ENCODE data around the gene DUOXA1.

DUOXA1 gene

DNA sequence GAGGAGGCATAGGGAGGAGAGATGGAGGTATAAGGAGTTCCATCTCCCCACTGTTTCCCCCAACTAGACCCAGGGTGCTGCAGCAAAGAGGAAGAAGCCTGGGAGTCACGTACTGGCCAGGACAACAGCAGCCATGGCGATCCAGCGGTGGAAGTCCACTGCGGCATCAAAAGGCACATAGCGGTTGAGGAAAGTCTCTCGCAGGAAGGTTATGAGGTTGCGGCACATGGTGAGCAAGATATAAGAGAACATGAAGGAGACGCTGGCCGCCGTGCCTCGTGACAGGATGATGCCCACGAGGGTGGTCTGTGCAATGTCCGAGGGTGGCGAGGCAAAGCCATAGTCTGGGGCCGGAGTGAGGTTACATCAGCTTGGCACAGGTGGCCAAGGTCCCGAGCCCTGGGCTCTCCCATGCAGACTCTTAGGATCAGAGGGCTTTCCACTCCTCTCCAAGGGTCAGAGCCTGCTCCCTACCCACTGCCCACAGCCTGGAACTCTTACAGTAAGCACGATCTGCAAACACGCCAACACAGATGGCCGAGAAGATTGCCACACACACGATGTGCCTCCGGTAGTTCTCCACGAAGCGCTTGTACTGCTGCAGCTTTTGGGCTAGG, 30.0 kb downstream of the DUOXA1 start:
- Histone ChIP-seq H2BK5ac (ENCODE audit: low read depth, low read length, poor library complexity, severe bottlenecking) (no peak overlapping the region), H3K9me3 (ENCODE audit: control insufficient read depth, low read length) (no peaks in the 10 kb centered on the region), H3K14ac (ENCODE audit: low read length in 2 of 2) (no peak overlapping the region), H4K91ac (ENCODE audit: low read length) (no peak overlapping the region), H3K4me1 (ENCODE audit: control insufficient read depth, insufficient read depth, low read depth, low read length) (no peaks in the 10 kb centered on the region), H3K18ac (ENCODE audit: low read depth in 1 of 2, low read length in 2 of 2) (no peak overlapping the region), H2BK12ac (ENCODE audit: low read length in 2 of 2) (no peak overlapping the region), H3K4ac (ENCODE audit: low read depth in 1 of 2, low read length in 2 of 2) (no peak overlapping the region), H2AFZ (ENCODE audit: low read depth, low read length) (no peak overlapping the region), H4K8ac (ENCODE audit: low read length) (no peak overlapping the region), H3K36me3 (ENCODE audit: control insufficient read depth in 1 of 2, insufficient read depth in 2 of 2, low read depth in 1 of 2, low read length in 2 of 2) (no peaks in the 10 kb centered on the region), H3K27ac (ENCODE audit: low read length, poor library complexity, severe bottlenecking) (no peak overlapping the region), H2BK120ac (ENCODE audit: low read depth, low read length) (no peak overlapping the region), H3K4me3 (ENCODE audit: insufficient read depth in 1 of 2, low read depth in 1 of 2, low read length in 2 of 2) (no peak overlapping the region), H2BK15ac (ENCODE audit: low read depth, poor library complexity, severe bottlenecking) (no peak overlapping the region), H3K27me3 (ENCODE audit: control insufficient read depth in 1 of 2, insufficient read depth in 1 of 2, low read length in 2 of 2) (peaks cover 64 to 66% of the 10 kb centered on the region in 2 experiments), H3K4me2 (ENCODE audit: low read length, poor library complexity, severe bottlenecking) (no peak overlapping the region), H3K9ac (ENCODE audit: low read length) (no peak overlapping the region), H3K23ac (ENCODE audit: low read length in 2 of 2) (no peak overlapping the region), H3K79me1 (replicated peaks; ENCODE audit: low read length, poor library complexity, severe bottlenecking) (no peaks in the 10 kb centered on the region), H2AK5ac (ENCODE audit: low read length, severe bottlenecking) (no peak overlapping the region)
- DNase-seq: no peak
- WGBS: 88% methylated on average over 23 of the region's 23 CpGs

- H3K23ac ChIP-seq (ENCODE audit: low read length in 2 of 2): no peak overlapping the region
- H3K4me2 ChIP-seq (ENCODE audit: low read length, poor library complexity, severe bottlenecking): no peak overlapping the region
- H3K18ac ChIP-seq (ENCODE audit: low read depth in 1 of 2, low read length in 2 of 2): no peak overlapping the region
- H2AFZ ChIP-seq (ENCODE audit: low read depth, low read length): no peak overlapping the region
- H3K36me3 ChIP-seq (ENCODE audit: control insufficient read depth in 1 of 2, insufficient read depth in 2 of 2, low read depth in 1 of 2, low read length in 2 of 2): no peaks in the 10 kb centered on the region
- no peak overlapping the region for H2BK120ac ChIP-seq (ENCODE audit: low read depth, low read length)
- no peaks in the 10 kb centered on the region for H3K4me1 ChIP-seq (ENCODE audit: control insufficient read depth, insufficient read depth, low read depth, low read length)
- no peak overlapping the region for H2BK5ac ChIP-seq (ENCODE audit: low read depth, low read length, poor library complexity, severe bottlenecking)
- no peak overlapping the region for H2AK5ac ChIP-seq (ENCODE audit: low read length, severe bottlenecking)
- H3K14ac ChIP-seq (ENCODE audit: low read length in 2 of 2): no peak overlapping the region
- peaks cover 70 to 79% of the 10 kb centered on the region in 2 experiments for H3K27me3 ChIP-seq (ENCODE audit: control insufficient read depth in 1 of 2, insufficient read depth in 1 of 2, low read length in 2 of 2)
- H4K8ac ChIP-seq (ENCODE audit: low read length): no peak overlapping the region
- no peak for DNase-seq
- no peak overlapping the region for H4K91ac ChIP-seq (ENCODE audit: low read length)
- no peaks in the 10 kb centered on the region for H3K9me3 ChIP-seq (ENCODE audit: control insufficient read depth, low read length)
- H2BK15ac ChIP-seq (ENCODE audit: low read depth, poor library complexity, severe bottlenecking): no peak overlapping the region
- no peak overlapping the region for H3K9ac ChIP-seq (ENCODE audit: low read length)
- no peak overlapping the region for H3K27ac ChIP-seq (ENCODE audit: low read length, poor library complexity, severe bottlenecking)
- H2BK12ac ChIP-seq (ENCODE audit: low read length in 2 of 2): no peak overlapping the region
- no peak overlapping the region for H3K4me3 ChIP-seq (ENCODE audit: insufficient read depth in 1 of 2, low read depth in 1 of 2, low read length in 2 of 2)
- H3K79me1 ChIP-seq (replicated peaks; ENCODE audit: low read length, poor library complexity, severe bottlenecking): no peaks in the 10 kb centered on the region
- H3K4ac ChIP-seq (ENCODE audit: low read depth in 1 of 2, low read length in 2 of 2): no peak overlapping the region
- 100% methylated on average over 5 of the region's 7 CpGs for WGBS
These were observed 32.2 kb downstream of the DUOXA1 start for GRCh38 chr15:45097466-45097865.

DNA sequence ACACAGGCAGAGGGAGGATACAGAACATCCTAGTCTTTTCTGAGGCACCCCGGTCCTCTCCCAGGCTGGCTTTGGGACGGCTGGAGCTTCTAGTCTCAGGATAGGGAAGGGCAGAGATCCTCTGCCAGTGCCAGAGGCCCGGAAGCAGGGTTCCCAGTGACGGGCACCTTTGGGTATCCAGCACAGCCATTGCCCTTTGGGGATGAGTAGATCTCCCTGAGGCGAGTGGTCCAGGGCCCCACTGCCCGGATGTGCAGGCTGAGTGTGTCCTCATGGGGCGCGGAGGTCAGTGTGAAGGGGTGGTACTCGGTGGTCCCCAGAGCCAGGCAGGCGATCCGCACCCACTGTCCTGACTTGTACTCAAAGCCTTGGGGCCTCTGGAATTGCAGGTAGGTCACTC, 34.0 kb downstream of the DUOXA1 start:
- Histone ChIP-seq H3K36me3 (ENCODE audit: control insufficient read depth in 1 of 2, insufficient read depth in 2 of 2, low read depth in 1 of 2, low read length in 2 of 2) (no peaks in the 10 kb centered on the region), H2AFZ (ENCODE audit: low read depth, low read length) (no peak overlapping the region), H3K9me3 (ENCODE audit: control insufficient read depth, low read length) (no peaks in the 10 kb centered on the region), H3K14ac (ENCODE audit: low read length in 2 of 2) (no peak overlapping the region), H2BK12ac (ENCODE audit: low read length in 2 of 2) (no peak overlapping the region), H4K91ac (ENCODE audit: low read length) (no peak overlapping the region), H3K9ac (ENCODE audit: low read length) (no peak overlapping the region), H2AK5ac (ENCODE audit: low read length, severe bottlenecking) (no peak overlapping the region), H3K27ac (ENCODE audit: low read length, poor library complexity, severe bottlenecking) (no peak overlapping the region), H3K18ac (ENCODE audit: low read depth in 1 of 2, low read length in 2 of 2) (no peak overlapping the region), H3K4me3 (ENCODE audit: insufficient read depth in 1 of 2, low read depth in 1 of 2, low read length in 2 of 2) (no peak overlapping the region), H2BK15ac (ENCODE audit: low read depth, poor library complexity, severe bottlenecking) (no peak overlapping the region), H3K27me3 (ENCODE audit: control insufficient read depth in 1 of 2, insufficient read depth in 1 of 2, low read length in 2 of 2) (peaks cover 59 to 80% of the 10 kb centered on the region in 2 experiments), H2BK120ac (ENCODE audit: low read depth, low read length) (no peak overlapping the region), H4K8ac (ENCODE audit: low read length) (no peak overlapping the region), H3K4me1 (ENCODE audit: control insufficient read depth, insufficient read depth, low read depth, low read length) (no peaks in the 10 kb centered on the region), H3K4me2 (ENCODE audit: low read length, poor library complexity, severe bottlenecking) (no peak overlapping the region), H3K79me1 (replicated peaks; ENCODE audit: low read length, poor library complexity, severe bottlenecking) (no peaks in the 10 kb centered on the region), H3K23ac (ENCODE audit: low read length in 2 of 2) (no peak overlapping the region), H2BK5ac (ENCODE audit: low read depth, low read length, poor library complexity, severe bottlenecking) (no peak overlapping the region), H3K4ac (ENCODE audit: low read depth in 1 of 2, low read length in 2 of 2) (no peak overlapping the region)
- 90% methylated on average over 11 of the region's 11 CpGs for WGBS
- DNase-seq: no peak

DNA sequence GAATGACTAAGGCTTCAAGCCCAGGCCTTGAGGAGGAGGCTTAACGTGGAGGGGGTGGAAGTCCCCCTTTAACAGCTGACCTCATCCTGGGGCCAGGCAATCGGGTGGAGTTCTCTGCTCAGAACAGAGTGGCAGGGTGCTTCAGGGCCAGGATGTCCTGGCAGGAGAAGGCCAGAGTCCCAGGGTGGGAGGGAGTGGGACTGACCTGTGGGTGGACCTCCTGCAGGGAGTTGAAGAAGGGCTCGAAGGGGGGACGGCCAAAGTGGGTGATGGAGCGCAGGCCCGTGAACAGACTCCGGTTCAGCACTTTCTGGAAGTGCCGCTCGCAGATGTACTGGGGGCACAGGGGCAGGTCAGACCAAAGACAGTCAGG, 35.3 kb downstream of the DUOXA1 start:
- Histone ChIP-seq H3K23ac (ENCODE audit: low read length in 2 of 2) (no peak overlapping the region), H3K9ac (ENCODE audit: low read length) (no peak overlapping the region), H3K14ac (ENCODE audit: low read length in 2 of 2) (no peak overlapping the region), H2BK15ac (ENCODE audit: low read depth, poor library complexity, severe bottlenecking) (no peak overlapping the region), H3K27ac (ENCODE audit: low read length, poor library complexity, severe bottlenecking) (no peak overlapping the region), H2BK5ac (ENCODE audit: low read depth, low read length, poor library complexity, severe bottlenecking) (no peak overlapping the region), H4K91ac (ENCODE audit: low read length) (no peak overlapping the region), H3K36me3 (ENCODE audit: control insufficient read depth in 1 of 2, insufficient read depth in 2 of 2, low read depth in 1 of 2, low read length in 2 of 2) (no peaks in the 10 kb centered on the region), H3K79me1 (replicated peaks; ENCODE audit: low read length, poor library complexity, severe bottlenecking) (no peaks in the 10 kb centered on the region), H3K9me3 (ENCODE audit: control insufficient read depth, low read length) (no peaks in the 10 kb centered on the region), H3K27me3 (ENCODE audit: control insufficient read depth in 1 of 2, insufficient read depth in 1 of 2, low read length in 2 of 2) (peaks cover 45 to 74% of the 10 kb centered on the region in 2 experiments), H3K18ac (ENCODE audit: low read depth in 1 of 2, low read length in 2 of 2) (no peak overlapping the region), H4K8ac (ENCODE audit: low read length) (no peak overlapping the region), H3K4ac (ENCODE audit: low read depth in 1 of 2, low read length in 2 of 2) (no peak overlapping the region), H2BK12ac (ENCODE audit: low read length in 2 of 2) (no peak overlapping the region), H2BK120ac (ENCODE audit: low read depth, low read length) (no peak overlapping the region), H2AFZ (ENCODE audit: low read depth, low read length) (no peak overlapping the region), H3K4me2 (ENCODE audit: low read length, poor library complexity, severe bottlenecking) (no peak overlapping the region), H2AK5ac (ENCODE audit: low read length, severe bottlenecking) (no peak overlapping the region), H3K4me3 (ENCODE audit: insufficient read depth in 1 of 2, low read depth in 1 of 2, low read length in 2 of 2) (no peak overlapping the region), H3K4me1 (ENCODE audit: control insufficient read depth, insufficient read depth, low read depth, low read length) (no peaks in the 10 kb centered on the region)
- no peak for DNase-seq
- WGBS: 80% methylated on average over 9 of the region's 9 CpGs

All from mesenchymal stem cell (in vitro differentiated cells and primary cell).